ENCODE data around the gene PRSS48.

- TF ChIP-seq CTCF (IDR thresholded peaks at IDR 0.05; ENCODE audit: low read depth, low read length) (no peak), EZH2phosphoT487 (IDR thresholded peaks at IDR 0.05; ENCODE audit: low read depth) (no peak)
Measured at GRCh38 chr4:151294833-151295496, 18.0 kb downstream of the PRSS48 start.

Measured in OCI-LY3 (cell line).